Measurements from ENCODE around the gene CNPY1. TPM values are rescaled to one million over a fixed set of nuclear protein-coding genes. Genes with fewer than 3 reads are reported as not detected.

The CNPY1 gene
- total and polyA plus RNA-seq, 2 donors (not counting 1 experiment from before 2014, with no cell fraction given) = not detected

- Histone ChIP-seq H3K4me3 (ENCODE audit: control extremely low read depth in 1 of 5, extremely low read depth in 1 of 5, insufficient read depth in 1 of 5, low read depth in 2 of 5, low read length in 4 of 5) (no peak overlapping the region), H3K4me1 (ENCODE audit: control insufficient read depth in 2 of 2, insufficient read depth in 2 of 2, low read length in 2 of 2) (no peaks in the 10 kb centered on the region), H3K36me3 (replicated peaks in 1 of 2; ENCODE audit: control extremely low read depth in 1 of 2, control insufficient read depth in 1 of 2, extremely low read depth in 1 of 2, insufficient read depth in 2 of 2, low read length in 1 of 2) (no peaks in the 10 kb centered on the region), H2AFZ (ENCODE audit: insufficient read depth, low read depth, low read length, poor library complexity, severe bottlenecking) (no peak overlapping the region), H4K20me1 (ENCODE audit: control insufficient read depth, insufficient read depth, low read length, poor library complexity, severe bottlenecking) (no peaks in the 10 kb centered on the region), H3K9ac (ENCODE audit: low read length) (no peak overlapping the region), H3K4me2 (replicated peaks; ENCODE audit: low read depth, low read length, poor library complexity, severe bottlenecking) (no peak overlapping the region), H3K79me2 (ENCODE audit: control insufficient read depth, insufficient read depth, low read length) (no peaks in the 10 kb centered on the region), H3K27ac (ENCODE audit: low read length in 2 of 2) (no peak overlapping the region), H3K27me3 (replicated peaks in 1 of 4; ENCODE audit: control extremely low read depth in 1 of 4, control insufficient read depth in 3 of 4, insufficient read depth in 4 of 4, low read length in 3 of 4) (peaks cover 0 to 12% (median 1%) of the 10 kb centered on the region in 4 experiments), H3K9me3 (ENCODE audit: control extremely low read depth in 1 of 3, control insufficient read depth in 2 of 3, insufficient read depth in 1 of 3, low read length in 2 of 3) (peaks cover 0 to 5% (median 0%) of the 10 kb centered on the region in 3 donors)
- peaks cover 20% of the 10 kb centered on the region for H3K27me3 Mint-ChIP-seq
- ATAC-seq (ENCODE audit: low read depth) (no peak), DNase-seq (no peak)
- no peak overlapping the region for H3K27ac Mint-ChIP-seq
- H3K4me1 Mint-ChIP-seq = no peaks in the 10 kb centered on the region
- ChIA-PET POLR2A (no interaction called here), CTCF (no interaction called here)
- H3K4me3 Mint-ChIP-seq = no peak overlapping the region
- WGBS (ENCODE audit: insufficient coverage) = 91% methylated on average over 9 of the region's 10 CpGs
- no peaks in the 10 kb centered on the region for H3K9me3 Mint-ChIP-seq (ENCODE audit: insufficient read depth)
- intact Hi-C loops (cut with micrococcal nuclease) = no loop called here
- TF ChIP-seq, protein P1, sequence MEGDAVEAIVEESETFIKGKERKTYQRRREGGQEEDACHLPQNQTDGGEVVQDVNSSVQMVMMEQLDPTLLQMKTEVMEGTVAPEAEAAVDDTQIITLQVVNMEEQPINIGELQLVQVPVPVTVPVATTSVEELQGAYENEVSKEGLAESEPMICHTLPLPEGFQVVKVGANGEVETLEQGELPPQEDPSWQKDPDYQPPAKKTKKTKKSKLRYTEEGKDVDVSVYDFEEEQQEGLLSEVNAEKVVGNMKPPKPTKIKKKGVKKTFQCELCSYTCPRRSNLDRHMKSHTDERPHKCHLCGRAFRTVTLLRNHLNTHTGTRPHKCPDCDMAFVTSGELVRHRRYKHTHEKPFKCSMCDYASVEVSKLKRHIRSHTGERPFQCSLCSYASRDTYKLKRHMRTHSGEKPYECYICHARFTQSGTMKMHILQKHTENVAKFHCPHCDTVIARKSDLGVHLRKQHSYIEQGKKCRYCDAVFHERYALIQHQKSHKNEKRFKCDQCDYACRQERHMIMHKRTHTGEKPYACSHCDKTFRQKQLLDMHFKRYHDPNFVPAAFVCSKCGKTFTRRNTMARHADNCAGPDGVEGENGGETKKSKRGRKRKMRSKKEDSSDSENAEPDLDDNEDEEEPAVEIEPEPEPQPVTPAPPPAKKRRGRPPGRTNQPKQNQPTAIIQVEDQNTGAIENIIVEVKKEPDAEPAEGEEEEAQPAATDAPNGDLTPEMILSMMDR (IDR thresholded peaks at IDR 0.05) = no peak
- TF ChIP-seq EZH2 (IDR thresholded peaks at IDR 0.05; ENCODE audit: borderline replicate concordance, insufficient read depth, low read depth, low read length, poor library complexity, severe bottlenecking) = no peak
Observed at GRCh38 chr7:155557778-155558177, 11.4 kb upstream of the CNPY1 start.

DNA sequence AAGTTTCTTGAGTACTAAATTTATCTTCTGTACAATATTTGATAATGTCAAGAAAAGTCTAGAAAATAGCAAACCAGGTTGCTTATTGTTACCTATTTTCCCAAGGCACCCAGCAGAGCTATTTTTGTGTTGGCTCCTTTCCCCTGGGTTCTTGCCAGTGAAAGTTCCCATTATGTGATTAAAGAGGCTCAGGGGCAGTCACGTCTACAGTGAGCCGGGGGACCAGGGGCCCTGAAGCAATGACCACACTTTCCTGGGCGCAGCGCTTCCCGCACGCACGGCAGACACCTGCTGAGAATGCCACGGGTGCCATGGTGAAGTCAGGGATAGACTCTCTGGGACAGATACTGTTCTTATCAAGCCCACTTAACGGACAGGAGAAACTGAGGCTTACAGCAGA is 10.4 kb upstream of the CNPY1 start:
- POLR2A ChIA-PET = no interaction called here
- Histone ChIP-seq H3K4me2 (replicated peaks; ENCODE audit: low read depth, low read length, poor library complexity, severe bottlenecking) (no peak overlapping the region), H3K36me3 (replicated peaks in 1 of 2; ENCODE audit: control extremely low read depth in 1 of 2, control insufficient read depth in 1 of 2, extremely low read depth in 1 of 2, insufficient read depth in 2 of 2, low read length in 1 of 2) (no peaks in the 10 kb centered on the region), H2AFZ (ENCODE audit: insufficient read depth, low read depth, low read length, poor library complexity, severe bottlenecking) (no peak overlapping the region), H4K20me1 (ENCODE audit: control insufficient read depth, insufficient read depth, low read length, poor library complexity, severe bottlenecking) (no peaks in the 10 kb centered on the region), H3K9me3 (ENCODE audit: control extremely low read depth in 1 of 3, control insufficient read depth in 2 of 3, insufficient read depth in 1 of 3, low read length in 2 of 3) (peaks cover 0 to 5% (median 0%) of the 10 kb centered on the region in 3 donors), H3K27me3 (replicated peaks in 1 of 4; ENCODE audit: control extremely low read depth in 1 of 4, control insufficient read depth in 3 of 4, insufficient read depth in 4 of 4, low read length in 3 of 4) (peaks cover 0 to 12% (median 1%) of the 10 kb centered on the region in 4 experiments), H3K9ac (ENCODE audit: low read length) (no peak overlapping the region), H3K79me2 (ENCODE audit: control insufficient read depth, insufficient read depth, low read length) (no peaks in the 10 kb centered on the region), H3K27ac (ENCODE audit: low read length in 2 of 2) (no peak overlapping the region), H3K4me1 (ENCODE audit: control insufficient read depth in 2 of 2, insufficient read depth in 2 of 2, low read length in 2 of 2) (no peaks in the 10 kb centered on the region), H3K4me3 (ENCODE audit: control extremely low read depth in 1 of 5, extremely low read depth in 1 of 5, insufficient read depth in 1 of 5, low read depth in 2 of 5, low read length in 4 of 5) (no peak overlapping the region)
- TF ChIP-seq, protein P1 (IDR thresholded peaks at IDR 0.05) = no peak
- no peak for TF ChIP-seq EZH2 (IDR thresholded peaks at IDR 0.05; ENCODE audit: borderline replicate concordance, insufficient read depth, low read depth, low read length, poor library complexity, severe bottlenecking)
- Mint-ChIP-seq H3K27me3 (peaks cover 20% of the 10 kb centered on the region), H3K27ac (no peak overlapping the region), H3K9me3 (ENCODE audit: insufficient read depth) (no peaks in the 10 kb centered on the region), H3K4me3 (no peak overlapping the region), H3K4me1 (no peaks in the 10 kb centered on the region)
- WGBS (ENCODE audit: insufficient coverage) = 91% methylated on average over 9 of the region's 9 CpGs
- DNase-seq = no peak
- CTCF ChIA-PET = no interaction called here
- no peak for ATAC-seq (ENCODE audit: low read depth)
- intact Hi-C loops (cut with micrococcal nuclease) = no loop called here
